Kidney epithelial cell (primary cell): Measurements from ENCODE around the gene CBX7. TPM values are rescaled to one million over a fixed set of nuclear protein-coding genes. Genes with fewer than 3 reads are reported as not detected.

Experiments
- DNase-seq: peaks from one replicate; pipeline ENCODE4 v3.0.0-alpha.2; 2010; ENCODE audit warnings: low read depth
- H3K27me3 ChIP-seq: 2 replicates; pipeline ENCODE4 v1.6.0; 2011; ENCODE audit warnings: low read length; ENCODE audit not compliant: control insufficient read depth, insufficient read depth
- H3K36me3 ChIP-seq: 2 replicates; pipeline ENCODE4 v1.5.1; 2011; ENCODE audit warnings: low read length; ENCODE audit not compliant: control insufficient read depth, insufficient read depth
- H3K4me3 ChIP-seq: 2 replicates; pipeline ENCODE4 v1.5.1; 2011; ENCODE audit warnings: low read depth, mild to moderate bottlenecking, control low read depth, low read length
- CTCF ChIP-seq: IDR thresholded peaks from 2 replicates; pipeline ENCODE4 v1.5.1; 2011; ENCODE audit warnings: mild to moderate bottlenecking, moderate library complexity, low read length, control low read depth, inconsistent platforms; ENCODE audit not compliant: insufficient read depth, poor library complexity, severe bottlenecking
- total RNA-seq: library from RNA; depleted of rRNA; stranded (reverse); fragments of >200 nt; gene quantifications from 2 replicates; pipeline ENCODE4 v1.2.3, GENCODE V29; 2015

The CBX7 gene
- total RNA-seq, 1 donor from 2014 or later = 2.9 TPM

- no peak for TF ChIP-seq CTCF
- H3K27me3 ChIP-seq = peaks cover 6% of the 10 kb centered on the region
- H3K36me3 ChIP-seq = no peaks in the 10 kb centered on the region
- H3K4me3 ChIP-seq = no peak overlapping the region
- no peak for DNase-seq
These were observed 56.5 kb downstream of the CBX7 start for GRCh38 chr22:39095971-39096370.

- DNase-seq = no peak
- Histone ChIP-seq H3K27me3 (peaks cover 6% of the 10 kb centered on the region), H3K4me3 (no peak overlapping the region), H3K36me3 (no peaks in the 10 kb centered on the region)
- no peak for TF ChIP-seq CTCF
These were observed 57.6 kb downstream of the CBX7 start for GRCh38 chr22:39094717-39095389.

DNA sequence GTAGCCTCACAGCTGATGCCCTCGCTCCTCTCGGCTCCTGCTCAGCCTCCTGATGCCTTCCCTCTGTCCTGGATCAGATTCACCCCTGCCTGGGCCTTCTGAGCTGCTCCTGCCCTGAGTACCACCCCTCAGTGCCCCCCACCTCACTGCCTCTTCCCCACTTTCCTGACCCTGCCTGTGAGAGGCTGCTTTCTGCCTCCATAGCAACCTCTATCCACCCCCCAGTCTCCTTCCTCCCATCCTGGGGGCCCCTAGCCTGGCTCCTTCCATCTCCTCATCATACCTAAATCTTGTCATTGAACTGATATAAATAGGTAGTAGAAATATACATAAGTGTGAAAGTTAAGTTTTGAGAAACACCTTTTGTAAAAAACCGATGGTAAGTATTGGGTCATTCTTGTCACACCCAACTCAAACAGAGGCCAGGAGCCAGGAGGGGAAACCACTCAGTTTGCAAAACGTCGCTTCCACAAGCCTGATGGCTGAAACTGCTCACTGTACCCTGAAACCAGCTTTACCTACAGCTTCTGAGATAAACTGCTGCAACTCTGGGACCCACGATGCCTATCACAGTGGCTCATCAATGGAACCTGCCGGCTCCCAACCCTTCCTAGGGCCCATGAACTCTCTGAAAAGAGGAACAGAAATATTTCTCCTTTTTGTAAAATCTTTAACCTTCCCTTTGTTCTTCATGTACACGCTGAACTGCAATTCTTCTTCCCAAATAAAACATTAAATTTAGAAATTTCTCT is 60.2 kb downstream of the CBX7 start:
- TF ChIP-seq CTCF = no peak
- Histone ChIP-seq H3K4me3 (no peak overlapping the region), H3K36me3 (no peaks in the 10 kb centered on the region), H3K27me3 (peaks cover 6% of the 10 kb centered on the region)
- DNase-seq = no peak

- DNase-seq = no peak
- no peaks in the 10 kb centered on the region for H3K36me3 ChIP-seq
- TF ChIP-seq CTCF = no peak
- H3K4me3 ChIP-seq = no peak overlapping the region
- peaks cover 6% of the 10 kb centered on the region for H3K27me3 ChIP-seq
These were observed 61.1 kb downstream of the CBX7 start for GRCh38 chr22:39091126-39092081.

GRCh38 chr22:39090426-39091064 is 61.9 kb downstream of the CBX7 start:
- no peak for TF ChIP-seq CTCF
- Histone ChIP-seq H3K27me3 (peaks cover 6% of the 10 kb centered on the region), H3K4me3 (no peak overlapping the region), H3K36me3 (no peaks in the 10 kb centered on the region)
- no peak for DNase-seq
